Fibroblast of upper back skin (primary cell): Measurements from ENCODE around the gene RIBC1.
A peak's percentile ranks its signal among the peaks of the same experiment; 100 is the strongest.
"Not testable (repeated sequence)": the region's sequence is repeated elsewhere in the genome, so short reads cannot be mapped to it uniquely, and the experiment has no call there.

Experiments used
- DNase-seq: peaks from one replicate; pipeline ENCODE4 v3.0.0-alpha.2; 2013

Gene RIBC1

GRCh38 chrX:53422861-53423306, at the start of gene RIBC1:
TSS of gene RIBC1 (plus strand) at chrX:53422873. CDS start at chrX:53426277, 3,404 bp downstream.
- DNase-seq: no peak

GRCh38 chrX:53373307-53373706, 49.4 kb upstream of the RIBC1 start:
- DNase-seq: no peak

- peak; percentile 1 for DNase-seq
Measured at GRCh38 chrX:53374222-53374820, 48.4 kb upstream of the RIBC1 start.

- DNase-seq: no peak
Measured at GRCh38 chrX:53374923-53375322, 47.8 kb upstream of the RIBC1 start.

- DNase-seq: no peak
Measured at GRCh38 chrX:53376888-53377287, 45.8 kb upstream of the RIBC1 start.

GRCh38 chrX:53377464-53377863, 45.2 kb upstream of the RIBC1 start:
- no peak for DNase-seq

- DNase-seq: no peak
Measured at GRCh38 chrX:53379008-53379710, 43.5 kb upstream of the RIBC1 start.

- no peak for DNase-seq
Measured at GRCh38 chrX:53379747-53380146, 42.9 kb upstream of the RIBC1 start.

- DNase-seq: no peak
Measured at GRCh38 chrX:53383376-53384076, 39.1 kb upstream of the RIBC1 start.

- no peak for DNase-seq
Measured at GRCh38 chrX:53395605-53396298, 26.9 kb upstream of the RIBC1 start.

GRCh38 chrX:53398216-53398615, 24.5 kb upstream of the RIBC1 start:
- no peak for DNase-seq

- no peak for DNase-seq
Measured at GRCh38 chrX:53403535-53403934, 19.1 kb upstream of the RIBC1 start.

GRCh38 chrX:53412446-53412845, 10.2 kb upstream of the RIBC1 start:
- DNase-seq: no peak

- DNase-seq: not testable (repeated sequence)
Measured at GRCh38 chrX:53420351-53420750, 2.3 kb upstream of the RIBC1 start.

GRCh38 chrX:53421125-53421524, 1.5 kb upstream of the RIBC1 start:
- no peak for DNase-seq

GRCh38 chrX:53421772-53422085, 944 bp upstream of the RIBC1 start:
- no peak for DNase-seq

- DNase-seq: peak; percentile 95
Measured at GRCh38 chrX:53422086-53422860, 400 bp upstream of the RIBC1 start, which contains the start of gene SMC1A. TSS of gene SMC1A (minus strand) at chrX:53422654. CDS start at chrX:53422600, 54 bp downstream.

- DNase-seq: no peak
Measured at GRCh38 chrX:53429755-53430154, 7.1 kb downstream of the RIBC1 start.

GRCh38 chrX:53430231-53430630, 7.6 kb downstream of the RIBC1 start:
- DNase-seq: no peak

- DNase-seq: peak; percentile 80
Measured at GRCh38 chrX:53433651-53434639, 11.3 kb downstream of the RIBC1 start, which contains the start of gene HSD17B10. TSS of gene HSD17B10 (minus strand) at chrX:53434370. CDS start at chrX:53434345, 25 bp downstream.

- peak; percentile 58 for DNase-seq
Measured at GRCh38 chrX:53435997-53436396, 13.3 kb downstream of the RIBC1 start.
